ENCODE data around the gene TREH.
"Not testable (repeated sequence)": the region's sequence is repeated elsewhere in the genome, so short reads cannot be mapped to it uniquely, and the experiment has no call there.

The TREH gene

DNA sequence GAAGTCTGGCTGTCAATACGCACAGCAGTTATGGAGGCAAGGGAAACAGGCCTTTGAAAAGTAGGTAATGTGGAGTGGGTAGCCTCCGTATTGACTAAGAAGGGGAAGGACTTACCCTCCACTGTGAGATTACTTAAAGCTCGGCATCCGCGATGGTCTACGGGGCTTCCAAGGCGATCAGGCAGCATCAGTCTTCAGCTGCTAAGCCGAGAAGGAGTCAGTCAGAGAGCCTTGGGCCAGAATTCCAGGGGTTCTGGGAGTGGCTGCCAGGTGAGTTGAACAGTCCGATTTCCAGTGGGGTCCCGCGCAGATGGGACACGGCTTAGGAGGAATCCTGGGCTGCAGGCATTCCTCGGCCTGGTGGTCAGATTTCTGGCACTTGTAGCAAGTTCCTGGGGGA is 40.6 kb upstream of the TREH start:
- not testable (repeated sequence) for H3K9me3 ChIP-seq (ENCODE audit: insufficient read depth, low read depth, low read length); H3K9ac ChIP-seq (ENCODE audit: low read depth, low read length, poor library complexity, severe bottlenecking); H3K79me2 ChIP-seq (ENCODE audit: insufficient read depth, low read length); H4K20me1 ChIP-seq (ENCODE audit: insufficient read depth, low read length, poor library complexity, severe bottlenecking); H3K27me3 ChIP-seq (ENCODE audit: insufficient read depth, low read length, poor library complexity, severe bottlenecking); H3K4me2 ChIP-seq (ENCODE audit: low read depth, low read length, poor library complexity, severe bottlenecking); H3F3A ChIP-seq (ENCODE audit: low read depth); H3K4me3 ChIP-seq (ENCODE audit: low read length, poor library complexity, severe bottlenecking); H3K9me2 ChIP-seq (replicated peaks; ENCODE audit: low read depth, low read length); H3K36me3 ChIP-seq (ENCODE audit: insufficient read depth, low read length); H2AFZ ChIP-seq (ENCODE audit: low read length); H3K4me1 ChIP-seq (ENCODE audit: insufficient read depth, low read length, poor library complexity, severe bottlenecking)

DNA sequence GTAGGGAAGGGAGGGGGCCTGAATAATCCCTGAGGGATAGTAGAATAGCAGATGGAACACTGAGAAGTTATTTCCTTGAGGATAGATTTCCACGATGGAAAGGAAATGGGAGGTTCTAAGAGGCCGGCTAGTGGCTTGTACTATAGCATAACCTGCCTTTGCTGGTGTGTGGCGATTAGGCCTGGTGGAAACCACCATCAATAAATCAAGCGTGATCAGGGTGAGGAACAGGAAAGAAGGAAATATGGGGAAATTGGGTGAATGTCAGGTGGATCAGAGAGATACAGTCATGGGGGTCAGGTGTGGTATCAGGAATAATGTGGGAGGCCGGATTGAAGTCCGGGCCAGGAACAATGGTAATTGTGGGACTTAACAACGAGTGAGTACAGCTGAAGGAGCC is 39.1 kb upstream of the TREH start:
- not testable (repeated sequence) for H3K4me3 ChIP-seq (ENCODE audit: low read length, poor library complexity, severe bottlenecking); H3K9ac ChIP-seq (ENCODE audit: low read depth, low read length, poor library complexity, severe bottlenecking)

DNA sequence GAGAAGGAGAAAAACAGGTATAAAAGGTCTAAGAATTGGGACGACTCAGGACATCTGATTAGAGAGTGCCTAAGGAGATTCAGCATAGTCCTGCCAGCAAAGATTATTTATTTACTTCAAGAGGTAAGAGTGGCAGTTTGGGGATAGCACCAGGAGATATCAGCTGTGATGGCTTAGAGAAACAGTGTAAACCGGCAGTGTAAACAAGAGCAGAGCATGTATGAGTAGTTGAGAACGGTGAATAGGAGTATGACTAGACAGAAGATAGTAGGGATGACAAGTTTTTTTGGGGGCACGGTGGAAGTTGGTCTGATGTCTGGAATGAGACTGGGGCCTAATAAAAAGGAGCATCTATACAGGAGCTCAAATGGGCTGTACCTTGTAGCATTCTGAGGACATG is 38.3 kb upstream of the TREH start:
- H3F3A ChIP-seq (ENCODE audit: low read depth); H3K36me3 ChIP-seq (ENCODE audit: insufficient read depth, low read length); H3K9me2 ChIP-seq (replicated peaks; ENCODE audit: low read depth, low read length); H3K9ac ChIP-seq (ENCODE audit: low read depth, low read length, poor library complexity, severe bottlenecking); H3K4me1 ChIP-seq (ENCODE audit: insufficient read depth, low read length, poor library complexity, severe bottlenecking); H3K79me2 ChIP-seq (ENCODE audit: insufficient read depth, low read length); H3K4me2 ChIP-seq (ENCODE audit: low read depth, low read length, poor library complexity, severe bottlenecking); H3K4me3 ChIP-seq (ENCODE audit: low read length, poor library complexity, severe bottlenecking); H2AFZ ChIP-seq (ENCODE audit: low read length); H4K20me1 ChIP-seq (ENCODE audit: insufficient read depth, low read length, poor library complexity, severe bottlenecking); H3K9me3 ChIP-seq (ENCODE audit: insufficient read depth, low read depth, low read length); H3K27me3 ChIP-seq (ENCODE audit: insufficient read depth, low read length, poor library complexity, severe bottlenecking): not testable (repeated sequence)

More for the DNA sequence above, 39.1 kb upstream of the TREH start:
- H4K20me1 ChIP-seq (ENCODE audit: insufficient read depth, low read length, poor library complexity, severe bottlenecking); H3K36me3 ChIP-seq (ENCODE audit: insufficient read depth, low read length); H3F3A ChIP-seq (ENCODE audit: low read depth); H2AFZ ChIP-seq (ENCODE audit: low read length); H3K9me3 ChIP-seq (ENCODE audit: insufficient read depth, low read depth, low read length); H3K79me2 ChIP-seq (ENCODE audit: insufficient read depth, low read length); H3K27me3 ChIP-seq (ENCODE audit: insufficient read depth, low read length, poor library complexity, severe bottlenecking); H3K9me2 ChIP-seq (replicated peaks; ENCODE audit: low read depth, low read length); H3K4me1 ChIP-seq (ENCODE audit: insufficient read depth, low read length, poor library complexity, severe bottlenecking); H3K4me2 ChIP-seq (ENCODE audit: low read depth, low read length, poor library complexity, severe bottlenecking): not testable (repeated sequence)

DNA sequence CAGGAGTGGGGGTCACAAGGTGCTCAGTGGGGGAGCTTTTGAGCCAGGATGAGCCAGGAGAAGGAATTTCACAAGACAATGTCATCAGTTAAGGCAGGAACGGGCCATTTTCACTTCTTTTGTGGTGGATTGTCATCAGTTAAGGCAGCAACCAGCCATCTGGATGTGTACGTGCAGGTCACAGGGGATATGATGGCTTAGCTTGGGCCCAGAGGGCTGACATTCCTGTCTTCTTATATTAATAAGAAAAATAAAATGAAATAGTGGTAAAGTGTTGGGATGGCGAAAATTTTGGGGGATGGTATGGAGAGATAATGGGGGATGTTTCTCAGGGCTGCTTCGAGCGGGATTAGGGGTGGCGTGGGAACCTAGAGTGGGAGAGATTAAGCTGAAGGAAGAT is 37.8 kb upstream of the TREH start:
- H3K79me2 ChIP-seq (ENCODE audit: insufficient read depth, low read length); H2AFZ ChIP-seq (ENCODE audit: low read length); H4K20me1 ChIP-seq (ENCODE audit: insufficient read depth, low read length, poor library complexity, severe bottlenecking); H3K4me1 ChIP-seq (ENCODE audit: insufficient read depth, low read length, poor library complexity, severe bottlenecking); H3K9me3 ChIP-seq (ENCODE audit: insufficient read depth, low read depth, low read length); H3F3A ChIP-seq (ENCODE audit: low read depth); H3K4me2 ChIP-seq (ENCODE audit: low read depth, low read length, poor library complexity, severe bottlenecking); H3K4me3 ChIP-seq (ENCODE audit: low read length, poor library complexity, severe bottlenecking); H3K9me2 ChIP-seq (replicated peaks; ENCODE audit: low read depth, low read length); H3K9ac ChIP-seq (ENCODE audit: low read depth, low read length, poor library complexity, severe bottlenecking); H3K27me3 ChIP-seq (ENCODE audit: insufficient read depth, low read length, poor library complexity, severe bottlenecking); H3K36me3 ChIP-seq (ENCODE audit: insufficient read depth, low read length): not testable (repeated sequence)

- Histone ChIP-seq H3K4me2 (ENCODE audit: low read depth, low read length, poor library complexity, severe bottlenecking) (no peak overlapping the region), H3K27me3 (ENCODE audit: insufficient read depth, low read length, poor library complexity, severe bottlenecking) (no peaks in the 10 kb centered on the region), H3K4me1 (ENCODE audit: insufficient read depth, low read length, poor library complexity, severe bottlenecking) (no peaks in the 10 kb centered on the region), H3K4me3 (ENCODE audit: low read length, poor library complexity, severe bottlenecking) (no peak overlapping the region), H4K20me1 (ENCODE audit: insufficient read depth, low read length, poor library complexity, severe bottlenecking) (no peaks in the 10 kb centered on the region), H3F3A (ENCODE audit: low read depth) (no peaks in the 10 kb centered on the region), H3K9me2 (replicated peaks; ENCODE audit: low read depth, low read length) (no peaks in the 10 kb centered on the region), H2AFZ (ENCODE audit: low read length) (no peak overlapping the region), H3K79me2 (ENCODE audit: insufficient read depth, low read length) (no peaks in the 10 kb centered on the region), H3K9ac (ENCODE audit: low read depth, low read length, poor library complexity, severe bottlenecking) (no peak overlapping the region), H3K9me3 (ENCODE audit: insufficient read depth, low read depth, low read length) (no peaks in the 10 kb centered on the region), H3K36me3 (ENCODE audit: insufficient read depth, low read length) (no peaks in the 10 kb centered on the region)
- no peak for TF ChIP-seq EZH2phosphoT487 (IDR thresholded peaks at IDR 0.05; ENCODE audit: borderline replicate concordance)
- TF ChIP-seq, protein P1, sequence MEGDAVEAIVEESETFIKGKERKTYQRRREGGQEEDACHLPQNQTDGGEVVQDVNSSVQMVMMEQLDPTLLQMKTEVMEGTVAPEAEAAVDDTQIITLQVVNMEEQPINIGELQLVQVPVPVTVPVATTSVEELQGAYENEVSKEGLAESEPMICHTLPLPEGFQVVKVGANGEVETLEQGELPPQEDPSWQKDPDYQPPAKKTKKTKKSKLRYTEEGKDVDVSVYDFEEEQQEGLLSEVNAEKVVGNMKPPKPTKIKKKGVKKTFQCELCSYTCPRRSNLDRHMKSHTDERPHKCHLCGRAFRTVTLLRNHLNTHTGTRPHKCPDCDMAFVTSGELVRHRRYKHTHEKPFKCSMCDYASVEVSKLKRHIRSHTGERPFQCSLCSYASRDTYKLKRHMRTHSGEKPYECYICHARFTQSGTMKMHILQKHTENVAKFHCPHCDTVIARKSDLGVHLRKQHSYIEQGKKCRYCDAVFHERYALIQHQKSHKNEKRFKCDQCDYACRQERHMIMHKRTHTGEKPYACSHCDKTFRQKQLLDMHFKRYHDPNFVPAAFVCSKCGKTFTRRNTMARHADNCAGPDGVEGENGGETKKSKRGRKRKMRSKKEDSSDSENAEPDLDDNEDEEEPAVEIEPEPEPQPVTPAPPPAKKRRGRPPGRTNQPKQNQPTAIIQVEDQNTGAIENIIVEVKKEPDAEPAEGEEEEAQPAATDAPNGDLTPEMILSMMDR (conservative IDR thresholded peaks at IDR 0.05; ENCODE audit: low read length): no peak
Measured at GRCh38 chr11:118715837-118716260, 36.4 kb upstream of the TREH start.

Data from Loucy (cell line).